ENCODE measurements around the gene RGS17. TPM values are rescaled to one million over a fixed set of nuclear protein-coding genes. Genes with fewer than 3 reads are reported as not detected.

Gene RGS17
- total RNA-seq, 1 experiment from 2014 or later, result 0.37 TPM

GRCh38 chr6:153058909-153059308 lies 72.2 kb downstream of the RGS17 start:
- DNase-seq (ENCODE audit: low read depth in 1 of 2, low spot score in 2 of 2), result no peak
- no peak overlapping the region for H3K4me3 ChIP-seq
- H3K27me3 ChIP-seq (replicated peaks), result no peaks in the 10 kb centered on the region
- no peak overlapping the region for H3K27ac ChIP-seq
- H3K4me1 ChIP-seq (replicated peaks), result peaks cover 20% of the 10 kb centered on the region
- H3K9me3 ChIP-seq (replicated peaks), result no peaks in the 10 kb centered on the region
- H3K36me3 ChIP-seq, result no peaks in the 10 kb centered on the region

- H3K4me1 ChIP-seq (replicated peaks), result peaks cover 20% of the 10 kb centered on the region
- H3K36me3 ChIP-seq, result no peaks in the 10 kb centered on the region
- no peaks in the 10 kb centered on the region for H3K27me3 ChIP-seq (replicated peaks)
- no peak overlapping the region for H3K27ac ChIP-seq
- DNase-seq (ENCODE audit: low read depth in 1 of 2, low spot score in 2 of 2), result peak in 1 of 2 experiments; percentile 40
- H3K9me3 ChIP-seq (replicated peaks), result no peaks in the 10 kb centered on the region
- H3K4me3 ChIP-seq, result no peak overlapping the region
Measured at GRCh38 chr6:153058291-153058690, 72.8 kb downstream of the RGS17 start.

- DNase-seq (ENCODE audit: low read depth in 1 of 2, low spot score in 2 of 2), result no peak
- Histone ChIP-seq H3K9me3 (replicated peaks) (no peaks in the 10 kb centered on the region), H3K27me3 (replicated peaks) (no peaks in the 10 kb centered on the region), H3K36me3 (no peaks in the 10 kb centered on the region), H3K27ac (no peak overlapping the region), H3K4me1 (replicated peaks) (peaks cover 20% of the 10 kb centered on the region), H3K4me3 (no peak overlapping the region)
Measured at GRCh38 chr6:153056308-153056707, 74.8 kb downstream of the RGS17 start.

GRCh38 chr6:153051801-153052200 lies 79.3 kb downstream of the RGS17 start:
- Histone ChIP-seq H3K27me3 (replicated peaks) (no peaks in the 10 kb centered on the region), H3K4me3 (no peak overlapping the region), H3K9me3 (replicated peaks) (no peaks in the 10 kb centered on the region), H3K36me3 (no peaks in the 10 kb centered on the region), H3K4me1 (replicated peaks) (no peaks in the 10 kb centered on the region), H3K27ac (no peak overlapping the region)
- no peak for DNase-seq (ENCODE audit: low read depth in 1 of 2, low spot score in 2 of 2)

- H3K27ac ChIP-seq, result no peak overlapping the region
- no peaks in the 10 kb centered on the region for H3K4me1 ChIP-seq (replicated peaks)
- no peaks in the 10 kb centered on the region for H3K36me3 ChIP-seq
- no peaks in the 10 kb centered on the region for H3K27me3 ChIP-seq (replicated peaks)
- H3K4me3 ChIP-seq, result no peak overlapping the region
- no peak for DNase-seq (ENCODE audit: low read depth in 1 of 2, low spot score in 2 of 2)
- no peaks in the 10 kb centered on the region for H3K9me3 ChIP-seq (replicated peaks)
Measured at GRCh38 chr6:153048631-153049030, 82.5 kb downstream of the RGS17 start.

- Histone ChIP-seq H3K36me3 (no peaks in the 10 kb centered on the region), H3K27ac (no peak overlapping the region), H3K4me1 (replicated peaks) (no peaks in the 10 kb centered on the region), H3K27me3 (replicated peaks) (no peaks in the 10 kb centered on the region), H3K4me3 (no peak overlapping the region), H3K9me3 (replicated peaks) (no peaks in the 10 kb centered on the region)
- DNase-seq (ENCODE audit: low read depth in 1 of 2, low spot score in 2 of 2), result no peak
Measured at GRCh38 chr6:153047386-153047785, 83.7 kb downstream of the RGS17 start.

GRCh38 chr6:153045271-153045670 lies 85.8 kb downstream of the RGS17 start:
- H3K9me3 ChIP-seq (replicated peaks), result no peaks in the 10 kb centered on the region
- no peaks in the 10 kb centered on the region for H3K27me3 ChIP-seq (replicated peaks)
- no peaks in the 10 kb centered on the region for H3K4me1 ChIP-seq (replicated peaks)
- H3K36me3 ChIP-seq, result no peaks in the 10 kb centered on the region
- no peak overlapping the region for H3K4me3 ChIP-seq
- H3K27ac ChIP-seq, result no peak overlapping the region
- DNase-seq (ENCODE audit: low read depth in 1 of 2, low spot score in 2 of 2), result no peak

GRCh38 chr6:153044295-153044694 lies 86.8 kb downstream of the RGS17 start:
- Histone ChIP-seq H3K4me3 (no peak overlapping the region), H3K9me3 (replicated peaks) (no peaks in the 10 kb centered on the region), H3K27me3 (replicated peaks) (no peaks in the 10 kb centered on the region), H3K27ac (no peak overlapping the region), H3K4me1 (replicated peaks) (no peaks in the 10 kb centered on the region), H3K36me3 (no peaks in the 10 kb centered on the region)
- no peak for DNase-seq (ENCODE audit: low read depth in 1 of 2, low spot score in 2 of 2)

- Histone ChIP-seq H3K27me3 (replicated peaks) (no peaks in the 10 kb centered on the region), H3K36me3 (no peaks in the 10 kb centered on the region), H3K4me1 (replicated peaks) (no peaks in the 10 kb centered on the region), H3K27ac (no peak overlapping the region), H3K9me3 (replicated peaks) (no peaks in the 10 kb centered on the region), H3K4me3 (no peak overlapping the region)
- no peak for DNase-seq (ENCODE audit: low read depth in 1 of 2, low spot score in 2 of 2)
Measured at GRCh38 chr6:153043719-153044118, 87.4 kb downstream of the RGS17 start.

GRCh38 chr6:153038378-153039057 lies 92.6 kb downstream of the RGS17 start:
- DNase-seq (ENCODE audit: low read depth in 1 of 2, low spot score in 2 of 2), result no peak
- H3K4me3 ChIP-seq, result no peak overlapping the region
- no peaks in the 10 kb centered on the region for H3K27me3 ChIP-seq (replicated peaks)
- no peaks in the 10 kb centered on the region for H3K36me3 ChIP-seq
- H3K27ac ChIP-seq, result no peak overlapping the region
- no peaks in the 10 kb centered on the region for H3K9me3 ChIP-seq (replicated peaks)
- H3K4me1 ChIP-seq (replicated peaks), result 0 out of 2 replicates have a peak, but pooled peaks cover 6% of the 10 kb centered on the region

GRCh38 chr6:153034139-153034538 lies 96.9 kb downstream of the RGS17 start:
- Histone ChIP-seq H3K27ac (no peak overlapping the region), H3K36me3 (no peaks in the 10 kb centered on the region), H3K4me3 (no peak overlapping the region), H3K4me1 (replicated peaks) (peaks cover 30% of the 10 kb centered on the region), H3K9me3 (replicated peaks) (no peaks in the 10 kb centered on the region), H3K27me3 (replicated peaks) (no peaks in the 10 kb centered on the region)
- no peak for DNase-seq (ENCODE audit: low read depth in 1 of 2, low spot score in 2 of 2)

- Histone ChIP-seq H3K27me3 (replicated peaks) (no peaks in the 10 kb centered on the region), H3K9me3 (replicated peaks) (no peaks in the 10 kb centered on the region), H3K36me3 (no peaks in the 10 kb centered on the region), H3K4me3 (no peak overlapping the region), H3K27ac (peak overlapping the region; percentile 17), H3K4me1 (replicated peaks) (peaks cover 37% of the 10 kb centered on the region)
- peak in 1 of 2 experiments; percentile 49 for DNase-seq (ENCODE audit: low read depth in 1 of 2, low spot score in 2 of 2)
Measured at GRCh38 chr6:153032255-153032882, 98.7 kb downstream of the RGS17 start.

GRCh38 chr6:153031335-153031955 lies 99.6 kb downstream of the RGS17 start:
- no peaks in the 10 kb centered on the region for H3K27me3 ChIP-seq (replicated peaks)
- H3K27ac ChIP-seq, result peak overlapping the region; percentile 17
- H3K4me3 ChIP-seq, result no peak overlapping the region
- peaks cover 37% of the 10 kb centered on the region for H3K4me1 ChIP-seq (replicated peaks)
- H3K9me3 ChIP-seq (replicated peaks), result no peaks in the 10 kb centered on the region
- no peaks in the 10 kb centered on the region for H3K36me3 ChIP-seq
- peak in 1 of 2 experiments; percentile 54 for DNase-seq (ENCODE audit: low read depth in 1 of 2, low spot score in 2 of 2)

- Histone ChIP-seq H3K36me3 (no peaks in the 10 kb centered on the region), H3K27ac (peak overlapping the region; percentile 25; the same call in 1 of the 2 replicates), H3K27me3 (replicated peaks) (no peaks in the 10 kb centered on the region), H3K4me3 (no peak overlapping the region), H3K9me3 (replicated peaks) (no peaks in the 10 kb centered on the region), H3K4me1 (replicated peaks) (peaks cover 37% of the 10 kb centered on the region)
- no peak for DNase-seq (ENCODE audit: low read depth in 1 of 2, low spot score in 2 of 2)
Measured at GRCh38 chr6:153028963-153029362, 102.1 kb downstream of the RGS17 start.

Data from SJSA1 (cell line).